Esophagus muscularis mucosa (tissue), 4 donors: ENCODE measurements around the gene CDADC1. TPM values are rescaled to one million over a fixed set of nuclear protein-coding genes. Genes with fewer than 3 reads are reported as not detected.

Source experiments
- DNase-seq: peaks from one replicate; pipeline ENCODE4 v3.0.0-alpha.2; 2017; ENCODE audit errors: extremely low spot score
- H3K27ac ChIP-seq, 4 donors: fragments of 200-600 bp; sonication (generic); replicated peaks in 1 of 4; 1 replicate in 3 of 4; 2 replicates in 1 of 4; pipeline ENCODE4 v1.5.1; 2016 to 2019; ENCODE audit warnings: mild to moderate bottlenecking in 1 of 4
- H3K27me3 ChIP-seq, 4 donors: fragments of 200-600 bp; sonication (generic); one replicate each; pipeline versions ENCODE4 v1.5.1 to v1.6.0; 2016 to 2019
- H3K36me3 ChIP-seq, 4 donors: fragments of 200-600 bp; sonication (generic); one replicate each; pipeline ENCODE4 v1.5.1; 2016 to 2019
- H3K4me1 ChIP-seq, 4 donors: fragments of 200-600 bp; sonication (generic); one replicate each; pipeline ENCODE4 v1.5.1; 2016 to 2019
- H3K4me3 ChIP-seq, 4 donors: fragments of 200-600 bp; sonication (generic); 1 replicate in 2 of 4; 2 replicates in 2 of 4; pipeline ENCODE4 v1.5.1; 2016 to 2019; ENCODE audit warnings: mild to moderate bottlenecking in 4 of 4, moderate library complexity in 1 of 4
- H3K9me3 ChIP-seq, 4 donors: fragments of 200-600 bp; sonication (generic); 1 replicate in 3 of 4; 2 replicates in 1 of 4; pipeline ENCODE4 v1.5.1; 2016 to 2019
- CTCF ChIP-seq, 3 experiments: fragments of 200-600 bp in 2 of 3; fragments of 450-650 bp in 1 of 3; sonication (generic) in 2 of 3; IDR thresholded peaks; one replicate each; pipeline ENCODE4 v1.5.1; 2017 to 2019; ENCODE audit warnings: antibody characterized with exemption in 3 of 3, mild to moderate bottlenecking in 2 of 3, moderate library complexity in 1 of 3
- EP300 ChIP-seq: sonication (generic); formaldehyde crosslinking; IDR thresholded peaks from one replicate; pipeline ENCODE4 v1.6.1; 2017; ENCODE audit warnings: antibody characterized with exemption
- POLR2A ChIP-seq: fragments of 450-650 bp; IDR thresholded peaks from one replicate; pipeline ENCODE4 v1.6.1; 2017; ENCODE audit warnings: antibody characterized with exemption, moderate library complexity, mild to moderate bottlenecking, low read depth
- POLR2AphosphoS5 ChIP-seq, 2 donors: sonication (generic); formaldehyde crosslinking; IDR thresholded peaks; one replicate each; pipeline ENCODE4 v1.6.1; 2017; ENCODE audit warnings: antibody characterized with exemption in 2 of 2
- WGBS: methylation state at CpG from one replicate; pipeline ENCODE4 v1.1.5; 2018; 5-methylcytosine and 5-hydroxymethylcytosine counted together
- intact Hi-C: fragments of 100-400 bp; cut with DNase I; formaldehyde crosslinking; loops from one replicate; pipeline ENCODE4 v1.15.1; 2023
- total RNA-seq, 4 donors: library from RNA; depleted of rRNA; stranded (reverse); fragments of >200 nt; gene quantifications; one replicate each; pipeline versions ENCODE4 v1.1.0 to v1.2.1, GENCODE V29; 2016

The CDADC1 gene
- total RNA-seq, 4 donors from 2014 or later, result 6.2 to 7.5 (median 6.5) TPM

- H3K9me3 ChIP-seq, result no peaks in the 10 kb centered on the region
- peak overlapping the region in 1 of 4 donors; percentile 6 for H3K27ac ChIP-seq
- intact Hi-C loops, result no loop called here
- no peak for DNase-seq
- H3K4me3 ChIP-seq, result no peak overlapping the region
- TF ChIP-seq POLR2AphosphoS5 (IDR thresholded peaks at IDR 0.05) (no peak), EP300 (no peak), POLR2A (no peak), CTCF (IDR thresholded peaks at IDR 0.05) (no peak)
- H3K36me3 ChIP-seq, result peaks cover 7 to 25% (median 13%) of the 10 kb centered on the region in 4 donors
- H3K4me1 ChIP-seq, result peaks cover 41 to 67% (median 64%) of the 10 kb centered on the region in 4 donors
- 94% methylated on average over 6 of the region's 6 CpGs for WGBS
- H3K27me3 ChIP-seq, result no peaks in the 10 kb centered on the region
These were observed 64.1 kb downstream of the CDADC1 start for GRCh38 chr13:49311816-49312215.

DNA sequence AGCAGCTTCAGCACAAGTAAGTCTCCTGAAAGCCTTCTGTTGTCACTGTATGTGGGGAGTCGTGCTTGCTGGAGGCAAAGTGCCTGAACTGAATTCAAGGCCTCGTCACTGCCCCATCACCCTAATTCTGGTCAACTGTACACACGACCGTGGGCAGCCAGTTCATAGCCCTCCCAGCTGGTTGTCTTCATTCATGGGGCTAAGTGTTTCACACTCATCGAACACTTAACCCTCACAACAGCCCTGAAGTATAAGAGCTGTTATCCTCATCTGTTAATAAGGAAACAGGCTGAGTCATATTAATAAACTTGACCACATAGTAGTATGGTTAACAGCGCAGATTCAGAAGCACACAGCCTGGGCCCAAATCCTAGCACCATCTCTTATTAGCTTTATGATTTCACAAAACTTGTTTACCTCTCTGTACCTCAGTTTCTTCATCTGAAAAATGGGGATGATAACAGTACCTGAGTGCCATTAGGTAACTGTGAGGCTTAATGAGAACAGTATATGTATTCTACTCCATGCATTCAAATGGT is 66.7 kb downstream of the CDADC1 start:
- H3K4me3 ChIP-seq, result peak overlapping the region in 3 of 4 donors; percentile 15 to 24 (median 22)
- 75% methylated on average over 6 of the region's 6 CpGs for WGBS
- intact Hi-C loops, result no loop called here
- H3K4me1 ChIP-seq, result peaks cover 19 to 48% (median 43%) of the 10 kb centered on the region in 4 donors
- peaks cover 12 to 31% (median 15%) of the 10 kb centered on the region in 4 donors for H3K36me3 ChIP-seq
- H3K9me3 ChIP-seq, result no peaks in the 10 kb centered on the region
- DNase-seq, result no peak
- H3K27me3 ChIP-seq, result no peaks in the 10 kb centered on the region
- TF ChIP-seq POLR2A, result no peak
- TF ChIP-seq EP300, result no peak
- no peak for TF ChIP-seq POLR2AphosphoS5 (IDR thresholded peaks at IDR 0.05)
- H3K27ac ChIP-seq, result peak overlapping the region; percentile 73 to 82 (median 80)

DNA sequence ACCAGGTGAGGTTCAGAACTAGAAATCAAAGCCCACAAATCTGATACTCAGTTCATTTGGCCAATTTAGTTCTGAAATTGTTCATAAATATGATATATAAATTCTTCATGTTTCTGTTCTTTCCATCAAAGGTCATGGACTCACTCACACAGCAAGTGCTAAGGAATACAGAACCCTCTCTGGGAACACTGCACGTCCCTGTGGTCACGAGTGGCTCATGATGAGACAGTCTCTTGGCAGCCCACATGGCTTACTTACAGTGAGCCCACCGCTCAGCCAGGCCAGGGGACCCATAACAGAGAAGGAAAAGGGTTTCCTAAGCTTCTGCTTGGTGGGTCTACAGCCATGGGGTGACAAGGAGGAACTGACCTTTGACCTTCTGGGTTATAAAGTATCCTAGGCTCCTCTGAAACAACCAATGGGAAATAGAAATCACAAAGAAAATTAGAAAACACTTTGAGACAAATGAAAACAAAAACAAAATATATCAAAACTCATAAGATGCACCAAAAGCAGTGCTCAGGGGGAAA is 67.4 kb downstream of the CDADC1 start:
- no peak for TF ChIP-seq POLR2A
- TF ChIP-seq CTCF (IDR thresholded peaks at IDR 0.05), result no peak
- TF ChIP-seq EP300, result no peak
- TF ChIP-seq POLR2AphosphoS5 (IDR thresholded peaks at IDR 0.05), result no peak
- Histone ChIP-seq H3K27me3 (no peaks in the 10 kb centered on the region), H3K27ac (peak overlapping the region; percentile 73 to 82 (median 80)), H3K9me3 (no peaks in the 10 kb centered on the region), H3K4me1 (peaks cover 17 to 48% (median 43%) of the 10 kb centered on the region in 4 donors), H3K36me3 (peaks cover 9 to 27% (median 13%) of the 10 kb centered on the region in 4 donors), H3K4me3 (no peak overlapping the region)
- DNase-seq, result peak; percentile 72
- 100% methylated on average over 3 of the region's 3 CpGs for WGBS
- intact Hi-C loops, result loop anchor here (5.0 kb wide), 1 partner anchor 37 kb away; no protein-coding TSS in a partner anchor

- Histone ChIP-seq H3K4me1 (peaks cover 17 to 46% (median 42%) of the 10 kb centered on the region in 4 donors), H3K27ac (peak overlapping the region in 1 of 4 donors; percentile 73), H3K36me3 (peaks cover 3 to 19% (median 5%) of the 10 kb centered on the region in 4 donors), H3K27me3 (no peaks in the 10 kb centered on the region), H3K4me3 (no peak overlapping the region), H3K9me3 (no peaks in the 10 kb centered on the region)
- 97% methylated on average over 5 of the region's 5 CpGs for WGBS
- TF ChIP-seq POLR2A (no peak), CTCF (IDR thresholded peaks at IDR 0.05) (no peak), EP300 (no peak)
- intact Hi-C loops, result loop anchor here (5.0 kb wide), 1 partner anchor 36 kb away; no protein-coding TSS in a partner anchor
- no peak for DNase-seq
These were observed 68.2 kb downstream of the CDADC1 start for GRCh38 chr13:49315756-49316482.

DNA sequence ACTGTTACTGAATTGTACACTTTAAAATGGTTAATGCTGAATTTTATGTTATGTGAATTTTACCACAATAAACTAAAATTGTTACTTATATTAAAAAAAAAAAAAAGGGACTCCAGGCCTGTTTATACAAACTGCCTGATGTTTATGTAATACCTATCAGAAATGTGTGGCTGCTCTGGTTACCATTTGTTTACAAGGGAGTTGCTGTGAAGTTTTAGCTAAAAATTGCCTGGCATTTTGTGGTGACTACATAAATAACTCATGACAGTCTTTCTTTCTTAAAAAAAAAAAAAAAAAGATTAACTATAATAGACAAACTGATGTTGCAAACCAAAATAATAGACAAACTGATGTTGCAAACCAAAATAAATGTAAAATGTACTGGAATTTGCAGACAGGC is 71.8 kb downstream of the CDADC1 start:
- intact Hi-C loops, result loop anchor here (5.0 kb wide), 1 partner anchor 33 kb away; no protein-coding TSS in a partner anchor
- Histone ChIP-seq H3K36me3 (peaks cover 5 to 28% (median 9%) of the 10 kb centered on the region in 4 donors), H3K27ac (peak overlapping the region in 2 of 4 donors; percentile 5 to 15)

More for the DNA sequence above, 71.8 kb downstream of the CDADC1 start:
- Histone ChIP-seq H3K9me3 (no peaks in the 10 kb centered on the region), H3K4me1 (peaks cover 7 to 26% (median 23%) of the 10 kb centered on the region in 4 donors), H3K4me3 (no peak overlapping the region), H3K27me3 (no peaks in the 10 kb centered on the region)
- no peak for DNase-seq
- TF ChIP-seq CTCF (IDR thresholded peaks at IDR 0.05), result no peak
- TF ChIP-seq EP300, result no peak
- no peak for TF ChIP-seq POLR2A
- no peak for TF ChIP-seq POLR2AphosphoS5 (IDR thresholded peaks at IDR 0.05)
